CD1c-positive myeloid dendritic cell (primary cell): ENCODE data around the gene TMC1.
"Not testable (repeated sequence)": the region's sequence is repeated elsewhere in the genome, so short reads cannot be mapped to it uniquely, and the experiment has no call there.

Experiments used
- DNase-seq: peaks from one replicate; pipeline ENCODE4 v3.0.0-alpha.2; 2016; ENCODE audit errors: extremely low spot score

Gene TMC1

DNA sequence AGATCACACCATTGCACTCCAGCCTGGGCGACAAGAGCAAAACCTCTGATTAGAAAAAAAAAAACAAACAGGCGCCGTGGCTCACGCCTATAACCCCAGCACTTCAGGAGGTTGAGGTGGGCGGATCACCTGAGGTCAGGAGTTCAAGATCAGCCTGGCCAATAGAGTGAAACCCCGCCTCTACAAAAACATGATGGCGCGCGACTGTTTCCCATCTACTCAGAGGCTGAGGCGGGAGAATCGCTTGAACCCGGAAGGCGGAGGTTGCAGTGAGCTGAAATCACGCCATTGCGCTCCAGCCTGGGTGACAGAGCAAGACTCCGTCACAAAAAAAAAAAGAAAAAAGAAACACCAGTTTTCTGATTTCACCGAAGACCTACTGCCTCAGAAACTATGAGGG is at the start of gene TMC1:
Gene TMC1, plus strand, starts transcription at position 193 of the 400 bp plus-strand sequence. CDS start 127,041 bp downstream, outside the sequence.
- not testable (repeated sequence) for DNase-seq

DNA sequence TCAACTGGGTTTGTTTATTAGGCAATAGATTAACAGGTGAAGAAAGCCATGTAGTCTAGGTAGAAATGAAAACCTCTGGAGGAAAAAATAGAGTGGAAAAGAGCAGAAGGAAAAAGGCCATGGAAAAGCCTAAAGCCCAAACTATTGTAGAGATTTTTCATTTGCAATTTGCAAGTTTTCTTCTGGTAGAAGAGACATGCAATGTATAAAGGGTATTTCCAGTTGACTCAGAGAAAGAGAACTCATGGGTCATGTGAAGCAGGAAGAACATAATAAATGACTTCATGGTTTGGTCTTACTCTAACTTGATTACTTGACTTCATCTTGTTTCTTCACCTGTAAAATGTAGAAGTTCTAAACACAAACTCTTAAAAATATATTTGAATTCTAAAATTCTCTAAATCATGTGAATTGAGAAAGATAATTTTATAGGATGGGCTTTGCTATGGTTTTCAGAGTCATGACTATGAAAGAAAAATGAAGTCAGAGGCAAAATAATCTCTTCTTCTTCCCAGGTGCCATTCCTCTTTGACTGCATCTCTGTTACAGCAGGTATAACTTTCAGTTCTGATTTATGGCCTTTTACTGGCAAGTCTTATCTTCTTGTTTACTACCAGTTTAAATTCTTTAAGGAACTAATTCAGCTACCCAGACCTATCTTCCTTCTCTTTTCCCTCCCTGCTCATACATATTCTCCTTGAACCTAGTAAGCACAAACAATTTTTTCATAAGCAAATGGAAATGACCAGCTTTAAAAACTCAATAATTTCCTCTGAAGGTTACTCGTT is 47.7 kb upstream of the TMC1 start:
- DNase-seq, result peak; percentile 72

DNA sequence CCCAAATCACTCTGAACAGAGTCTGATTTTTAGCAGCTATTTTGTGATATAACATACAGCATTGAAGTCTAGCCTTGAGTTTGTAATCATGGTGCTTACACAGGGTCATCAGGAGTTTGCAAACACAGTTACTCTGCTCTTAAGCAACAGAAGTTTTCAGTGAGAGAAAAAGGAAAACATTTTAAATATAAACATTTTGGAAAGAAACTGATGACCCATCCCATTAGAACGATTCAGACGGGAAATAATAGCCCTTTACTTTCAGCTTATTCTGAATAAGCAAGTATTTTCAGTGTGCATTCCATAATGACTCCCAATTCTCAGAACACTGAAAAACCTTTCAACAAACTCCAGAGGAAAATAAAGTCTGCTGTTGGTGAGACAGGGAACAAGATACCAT is 46.7 kb upstream of the TMC1 start:
- DNase-seq, result no peak

DNA sequence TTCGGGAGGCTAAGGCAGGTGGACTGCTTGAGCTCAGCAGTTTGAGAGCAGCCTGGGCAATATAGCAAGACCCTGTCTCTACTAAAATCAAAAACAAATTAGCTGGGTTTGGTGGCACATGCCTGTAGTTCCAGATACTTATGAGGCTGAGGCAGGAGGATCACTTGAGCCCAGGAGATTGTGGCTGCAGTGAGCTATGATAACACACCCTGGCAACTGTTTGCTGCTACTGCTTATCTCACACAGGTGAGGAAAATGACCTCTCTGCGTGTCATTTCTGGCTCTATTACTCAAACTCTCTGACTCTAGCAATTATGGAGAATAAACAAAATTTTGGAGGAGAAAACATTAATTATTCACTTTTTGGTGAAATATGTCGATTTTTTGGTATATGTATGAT is 45.3 kb upstream of the TMC1 start:
- no peak for DNase-seq

DNA sequence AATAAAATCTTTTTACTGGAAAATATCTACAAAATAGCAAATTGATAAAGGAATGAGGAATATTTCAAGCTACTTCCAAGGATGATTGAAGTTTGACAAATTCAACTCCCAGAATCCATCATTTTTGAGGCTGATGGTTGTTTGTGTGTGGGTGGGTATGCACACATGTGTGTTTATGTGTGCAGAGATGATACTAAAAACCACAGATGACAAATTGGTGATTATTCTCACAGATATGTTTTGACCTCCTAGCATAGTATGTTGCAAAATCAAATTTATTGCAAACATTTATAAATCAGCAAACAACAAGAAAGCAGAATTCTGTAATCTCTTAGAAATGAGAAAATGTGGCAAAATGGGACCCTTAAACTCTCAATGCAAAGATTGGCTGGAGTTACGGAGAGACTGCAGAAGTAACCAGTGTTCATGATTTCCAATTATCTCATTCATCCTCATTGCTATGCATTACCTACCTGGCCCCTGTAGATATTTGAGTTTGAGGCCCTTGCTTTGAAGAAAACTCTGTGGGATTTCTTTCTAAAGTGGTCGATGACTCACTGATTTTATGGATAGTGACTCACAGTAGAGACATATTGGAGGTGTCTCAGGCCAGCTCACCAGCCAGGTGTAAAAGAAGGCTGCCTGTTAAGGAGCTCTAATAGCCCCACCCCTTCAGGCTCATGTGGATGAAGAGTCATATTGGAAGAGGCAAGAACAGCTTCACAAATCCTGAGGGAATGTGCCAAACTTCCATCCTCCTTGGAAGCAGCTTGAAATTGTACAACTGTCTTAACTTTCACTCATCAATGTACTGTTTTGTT is 44.6 kb upstream of the TMC1 start:
- DNase-seq, result no peak

DNA sequence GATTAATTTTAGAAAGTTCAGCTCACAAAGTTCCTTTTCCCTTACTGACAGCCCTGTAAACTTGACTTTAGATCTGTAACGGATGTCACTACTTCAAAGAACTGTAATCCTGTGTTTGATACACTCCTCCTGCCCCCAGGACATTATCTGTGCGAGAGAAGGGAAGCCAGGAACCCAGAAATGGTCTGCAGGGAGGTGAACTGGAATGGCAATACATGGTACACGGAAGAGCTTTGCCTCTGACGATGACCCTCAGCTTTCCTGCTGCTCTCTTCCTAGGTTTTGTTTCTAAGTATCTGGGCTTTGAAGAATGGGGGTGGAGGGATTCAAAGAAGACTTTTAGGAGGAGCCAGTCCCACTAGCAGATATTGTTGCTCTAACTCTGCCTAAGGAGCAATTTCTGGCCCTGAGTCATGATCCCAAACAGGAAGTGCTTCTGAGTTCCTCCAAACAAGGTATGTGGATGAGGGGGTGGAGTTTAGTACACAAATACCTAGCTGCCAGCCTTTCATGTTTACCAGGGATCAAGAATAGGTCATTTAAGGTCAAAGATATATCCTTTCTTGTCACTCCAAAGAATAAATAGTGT is 43.4 kb upstream of the TMC1 start:
- peak; percentile 69 for DNase-seq

DNA sequence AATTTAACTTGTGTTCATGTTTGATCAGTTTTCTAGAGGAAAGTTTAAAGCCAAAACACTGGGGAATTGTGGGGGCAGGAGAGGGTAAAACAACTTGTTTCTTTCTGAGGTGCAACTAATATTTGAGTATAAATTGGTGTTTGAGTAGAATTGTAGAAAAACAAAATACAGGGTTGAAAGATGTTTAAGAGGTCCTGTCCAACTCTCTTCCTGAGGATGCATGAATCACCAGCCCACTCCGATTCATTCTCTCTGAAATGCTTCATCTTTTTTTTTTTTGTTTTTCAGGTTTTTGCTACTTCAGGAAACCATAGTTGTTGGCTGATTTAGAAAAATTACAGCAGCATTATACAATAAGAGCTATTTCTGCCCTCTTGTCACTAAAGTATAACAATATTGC is 42.4 kb upstream of the TMC1 start:
- DNase-seq, result no peak

DNA sequence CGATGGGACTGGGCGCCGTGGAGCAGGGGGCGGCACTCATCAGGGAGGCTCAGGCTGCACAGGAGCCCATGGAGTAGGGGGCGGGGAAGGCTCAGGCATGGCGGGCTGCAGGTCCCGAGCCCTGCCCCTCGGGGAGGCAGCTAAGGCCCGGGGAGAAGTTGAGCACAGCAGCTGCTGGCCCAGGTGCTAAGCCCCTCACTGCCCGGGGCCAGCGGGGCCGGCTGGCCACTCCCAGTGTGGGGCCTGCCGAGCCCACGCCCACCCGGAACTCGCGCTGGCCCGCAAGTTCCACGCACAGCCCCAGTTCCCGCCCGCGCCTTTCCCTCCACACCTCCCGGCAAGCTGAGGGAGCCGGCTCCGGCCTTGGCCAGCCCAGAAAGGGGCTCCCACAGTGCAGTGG is 41.1 kb upstream of the TMC1 start:
- not testable (repeated sequence) for DNase-seq

DNA sequence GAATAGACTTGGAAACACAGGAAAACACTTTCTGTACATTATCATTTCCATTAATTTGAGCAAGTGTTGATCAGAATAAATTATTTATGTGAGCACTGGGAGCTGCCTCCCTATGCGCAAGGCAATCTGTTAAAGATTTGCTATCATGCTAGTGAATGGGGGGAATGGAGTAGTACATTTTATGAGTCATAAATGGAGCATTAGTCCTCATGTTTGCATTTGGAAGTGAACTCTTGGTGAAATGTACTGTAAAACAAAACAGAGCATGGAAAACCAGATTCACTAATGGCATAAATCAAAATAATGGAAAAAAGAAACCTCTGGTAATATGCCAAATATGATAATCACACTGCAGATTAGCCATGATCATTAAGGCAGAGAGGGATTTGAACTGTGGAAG is 40.5 kb upstream of the TMC1 start:
- no peak for DNase-seq

DNA sequence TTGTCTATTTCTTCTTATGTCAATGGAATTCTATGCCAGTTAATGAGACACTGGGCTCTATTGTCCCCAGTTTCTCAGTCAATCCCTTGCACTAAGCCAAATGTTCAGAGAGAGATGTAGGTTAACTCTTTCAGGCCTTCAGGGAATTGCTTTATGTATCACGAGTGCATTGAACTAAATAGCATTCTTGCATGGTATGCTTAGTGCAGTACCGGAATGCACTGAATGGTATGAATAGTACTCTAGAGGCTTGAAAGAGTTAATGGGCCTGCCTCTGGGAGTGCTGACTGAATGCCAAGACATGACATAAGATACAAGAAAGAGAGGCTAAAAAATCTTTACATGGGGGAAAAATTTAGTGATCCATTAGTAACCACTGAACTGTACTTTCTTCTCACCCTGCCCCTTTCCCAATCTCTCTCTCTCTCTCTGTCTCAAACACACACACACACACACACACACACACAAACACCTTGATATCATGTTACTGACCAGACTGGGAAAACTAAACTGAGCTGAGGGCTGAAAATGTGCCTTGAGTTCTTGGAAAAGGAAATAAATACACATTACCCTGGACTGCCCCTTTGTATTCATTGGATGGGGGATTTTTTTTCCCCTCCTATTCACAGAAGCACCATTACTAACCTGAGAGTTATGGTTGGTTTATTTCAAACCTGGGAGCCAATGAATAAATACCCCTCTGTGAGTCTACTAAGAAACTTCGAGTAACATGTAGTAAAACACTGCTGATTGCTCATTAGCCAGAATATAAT is 35.4 kb upstream of the TMC1 start:
- no peak for DNase-seq

DNA sequence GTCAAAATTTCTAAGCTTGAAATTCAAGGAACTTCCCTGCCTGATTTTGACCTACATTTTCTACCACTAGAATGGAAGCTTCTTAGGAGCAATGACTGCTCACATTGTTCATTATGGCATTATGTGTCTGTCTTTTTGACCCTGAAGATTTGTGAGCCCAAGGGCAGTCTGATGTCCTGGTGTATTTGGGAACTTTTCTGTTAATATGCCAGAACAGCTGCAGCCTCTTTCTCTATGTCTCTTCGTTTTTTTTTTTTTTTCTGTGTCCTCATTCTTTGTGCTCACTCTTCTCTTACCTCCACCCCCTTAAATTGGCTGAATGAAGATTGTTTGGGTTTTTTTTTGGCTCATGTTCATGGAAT is 34.8 kb upstream of the TMC1 start:
- no peak for DNase-seq

DNA sequence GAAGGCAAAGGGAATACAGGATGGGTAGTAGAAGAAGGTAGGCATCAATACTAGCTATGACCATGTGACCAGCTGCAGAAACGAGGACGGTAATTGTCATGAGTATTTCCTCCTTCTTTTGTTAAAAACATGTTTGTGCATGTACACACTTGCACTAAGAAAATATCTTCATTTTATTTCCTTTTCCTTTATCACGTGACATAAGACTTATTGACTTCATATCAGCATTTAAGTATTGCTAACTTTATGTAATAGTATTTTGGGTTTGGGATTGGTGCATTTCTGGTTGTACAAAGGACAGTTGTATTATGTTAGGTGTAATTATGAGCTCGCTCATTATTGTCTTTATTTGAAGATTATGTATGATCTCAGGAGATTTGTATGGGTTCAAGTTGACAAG is 33.7 kb upstream of the TMC1 start:
- not testable (repeated sequence) for DNase-seq

DNA sequence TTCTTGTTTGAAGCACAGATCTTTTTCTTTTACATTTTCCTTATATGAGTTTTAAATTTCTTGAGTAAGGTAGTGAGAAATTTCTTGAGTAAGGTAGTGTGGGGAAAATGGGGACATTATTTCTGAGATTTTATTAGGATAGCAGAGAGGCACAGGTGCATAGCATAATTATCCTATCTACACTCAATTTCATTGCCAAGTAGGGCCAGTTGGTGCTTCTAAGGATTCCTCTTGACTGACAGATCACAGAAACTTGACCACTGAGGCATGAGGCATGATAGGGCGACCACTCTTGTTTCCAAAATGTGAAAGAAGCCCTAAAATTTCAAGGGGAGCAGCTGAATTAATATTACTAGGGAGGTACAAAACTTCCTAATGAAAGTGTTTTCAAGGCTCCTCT is 31.4 kb upstream of the TMC1 start:
- no peak for DNase-seq

DNA sequence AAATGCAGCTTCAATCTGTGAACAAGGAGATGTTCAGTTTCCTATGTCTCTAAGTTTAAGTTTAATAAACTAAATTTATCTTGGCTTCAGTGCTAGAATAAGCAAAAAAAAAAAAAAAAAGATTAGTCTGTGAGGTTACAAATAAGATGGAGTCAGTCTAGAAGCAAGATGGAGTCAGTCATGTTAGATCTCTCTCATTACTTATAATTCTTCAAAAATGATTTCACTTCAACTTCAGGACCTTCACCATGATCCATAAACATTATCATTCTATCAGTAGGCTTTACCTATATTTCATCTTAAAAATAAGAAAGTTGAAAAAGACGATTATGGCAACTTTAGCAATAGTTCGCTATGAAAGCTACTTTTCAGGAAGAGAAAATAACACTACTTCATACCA is 30.2 kb upstream of the TMC1 start:
- DNase-seq, result no peak

DNA sequence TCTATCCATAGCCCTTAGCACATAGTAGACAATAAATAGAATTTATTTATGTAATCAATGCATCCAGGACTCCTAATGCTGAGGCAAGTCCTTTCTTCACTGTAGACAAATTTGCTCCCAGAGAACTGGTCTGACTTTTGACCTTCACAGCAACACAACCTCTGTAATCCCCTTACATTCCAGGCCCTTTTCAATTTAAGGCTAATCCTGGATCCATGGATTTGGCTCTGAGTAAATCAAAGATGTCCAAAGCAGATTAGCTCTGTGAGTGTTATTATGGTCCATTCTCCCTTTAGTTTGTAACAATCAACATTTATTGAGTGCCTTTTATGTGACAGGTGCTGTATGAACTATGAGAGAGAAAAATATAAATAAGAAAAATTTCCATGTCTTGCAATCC is 27.4 kb upstream of the TMC1 start:
- DNase-seq, result no peak

DNA sequence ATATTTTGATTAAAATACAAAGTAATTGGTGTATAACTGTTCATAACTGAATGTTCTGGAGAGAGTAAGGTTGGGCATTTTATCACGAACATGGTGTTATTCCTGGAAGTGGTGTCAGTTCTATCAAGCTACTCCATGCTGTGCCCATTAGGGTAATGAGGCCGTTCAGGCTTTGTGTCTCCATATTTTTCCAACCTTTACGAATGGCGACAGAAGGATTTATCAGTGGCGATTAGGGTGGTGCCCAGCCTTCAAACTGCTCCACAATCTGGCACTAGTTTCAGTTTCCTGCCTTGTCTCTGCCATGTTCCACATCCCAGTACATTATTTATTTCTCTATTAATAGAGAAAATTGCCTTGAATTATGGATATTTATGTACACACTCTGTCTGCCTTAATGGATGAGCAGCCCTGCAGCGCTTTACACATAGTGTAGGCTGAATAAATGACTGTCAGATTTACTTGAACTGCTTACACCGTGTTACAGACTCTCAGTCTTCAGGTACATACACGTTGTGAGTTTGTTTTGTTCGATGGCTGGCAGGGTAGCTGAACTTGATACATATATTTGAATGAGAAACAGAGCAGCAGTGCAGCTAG is 23.9 kb upstream of the TMC1 start:
- DNase-seq, result no peak

DNA sequence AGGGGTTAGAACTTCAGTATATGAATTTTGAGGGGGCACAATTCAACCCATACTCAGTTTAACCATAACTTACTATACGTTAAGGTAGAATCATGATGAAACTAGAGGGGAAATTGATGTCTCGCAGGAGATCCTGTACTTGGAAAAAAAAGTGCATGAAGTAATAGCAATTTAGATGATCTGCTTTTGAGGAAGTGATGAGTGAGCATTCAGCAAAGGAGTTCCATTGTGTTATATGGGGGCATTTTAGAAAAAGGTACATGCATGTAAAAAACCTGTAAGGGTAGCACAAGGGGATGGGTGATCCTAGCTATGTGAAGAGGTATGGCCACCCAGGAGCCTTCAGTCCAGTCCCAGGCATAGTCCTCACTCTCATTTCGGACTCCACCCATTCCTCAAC is 14.8 kb upstream of the TMC1 start:
- peak; percentile 11 for DNase-seq

DNA sequence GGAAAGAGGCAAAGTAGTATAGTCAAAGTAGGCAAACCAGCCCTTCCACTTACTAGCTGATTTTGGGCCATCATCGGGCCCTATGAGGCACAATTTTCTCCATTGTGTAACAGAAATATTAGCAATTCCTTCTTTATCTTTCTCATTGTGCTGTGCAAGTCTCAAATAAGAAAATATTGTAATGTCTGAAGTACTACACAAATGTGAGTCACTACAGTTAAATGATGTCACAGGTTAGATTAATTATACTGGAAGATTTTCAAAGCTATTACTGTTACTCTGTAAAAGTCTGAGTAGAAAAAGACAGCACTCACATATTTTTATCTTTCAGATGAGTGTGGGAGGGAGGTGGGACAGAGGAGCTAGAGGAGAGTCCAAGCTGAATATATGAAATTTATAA is 12.4 kb upstream of the TMC1 start:
- DNase-seq, result no peak

DNA sequence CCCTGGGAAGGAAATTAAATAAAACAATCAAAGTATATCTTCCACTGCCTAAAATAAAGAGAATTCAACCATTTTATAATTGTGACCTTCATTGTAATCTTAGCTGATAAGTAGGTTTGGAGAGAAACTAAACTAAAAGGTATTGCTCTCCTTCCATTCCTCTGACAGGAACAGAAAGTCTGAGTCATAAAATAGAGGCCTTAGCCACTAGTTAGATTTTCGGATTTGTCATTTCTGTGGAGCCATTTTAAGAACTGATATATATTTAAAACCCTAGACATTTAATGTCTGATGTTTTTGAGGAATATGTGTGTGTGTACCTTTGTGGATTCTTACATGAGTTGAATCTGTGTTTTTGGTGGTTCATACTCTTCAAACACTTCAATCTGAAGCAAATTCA is 11.8 kb upstream of the TMC1 start:
- DNase-seq, result peak; percentile 51

DNA sequence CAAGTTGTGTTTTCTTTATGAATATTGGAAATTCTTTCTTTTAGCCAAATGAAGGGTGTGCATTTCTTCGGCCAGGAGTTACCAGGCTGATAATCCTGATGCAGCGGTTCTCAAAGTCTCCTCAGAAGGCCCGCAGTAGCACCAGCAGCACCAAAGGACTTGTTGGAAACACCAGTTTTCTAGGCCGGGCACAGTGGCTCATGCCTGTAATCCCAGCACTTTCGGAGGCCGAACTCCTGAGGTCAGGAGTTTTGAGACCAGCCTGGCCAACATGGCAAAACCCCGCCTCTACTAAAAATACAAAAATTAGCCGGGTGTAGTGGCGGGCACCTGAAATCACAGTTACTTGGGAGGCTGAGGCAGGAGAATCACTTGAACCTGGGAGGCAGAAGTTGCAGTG is 397 bp upstream of the TMC1 start:
- DNase-seq, result not testable (repeated sequence)

DNA sequence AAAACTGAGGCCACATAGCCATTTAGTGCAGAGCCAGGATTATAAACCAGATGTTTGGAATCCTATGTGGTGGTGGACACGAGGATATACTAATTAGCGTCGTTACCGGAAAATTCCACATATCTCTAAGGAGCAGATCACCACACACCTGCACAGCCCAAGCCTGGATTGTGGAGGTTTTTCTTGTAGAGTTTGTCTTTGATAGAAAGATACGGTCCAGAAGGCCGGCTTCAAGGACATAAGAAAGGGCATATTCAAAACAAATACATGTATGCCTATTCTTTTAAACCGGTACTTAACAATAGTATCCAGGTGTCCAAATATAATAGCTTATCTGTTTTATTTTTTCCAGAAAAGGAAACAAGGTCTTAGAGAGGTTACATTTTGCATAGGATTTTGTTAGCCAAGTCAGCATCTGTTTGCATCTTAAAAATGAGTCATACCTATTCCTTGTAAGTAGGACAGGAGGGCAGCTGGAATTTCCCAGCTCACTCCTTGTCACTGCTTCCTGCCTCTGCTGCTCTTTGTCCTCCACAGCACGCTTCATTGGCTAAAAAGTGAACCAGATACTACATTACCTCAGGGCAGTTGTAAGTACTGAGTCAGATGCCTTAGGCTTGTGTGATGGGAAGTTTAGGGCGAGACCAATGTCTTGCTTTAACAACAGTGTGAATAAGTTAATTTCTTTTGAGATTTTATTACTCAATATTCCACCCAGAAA is 3.6 kb downstream of the TMC1 start:
- DNase-seq, result peak; percentile 89
